HPDE6-E6E7 (cell line): ENCODE results near the gene ARF1.

ENCODE experiments used
- DNase-seq: peaks from one replicate; pipeline ENCODE4 v3.0.0; 2011; ENCODE audit warnings: missing footprints; ENCODE audit errors: extremely low spot score

ARF1 gene

GRCh38 chr1:228082214-228082917, at the start of gene ARF1:
ARF1 (plus strand) TSS chr1:228082708; CDS start chr1:228097115, 14,407 bp downstream.
- peak; percentile 89 for DNase-seq

DNA sequence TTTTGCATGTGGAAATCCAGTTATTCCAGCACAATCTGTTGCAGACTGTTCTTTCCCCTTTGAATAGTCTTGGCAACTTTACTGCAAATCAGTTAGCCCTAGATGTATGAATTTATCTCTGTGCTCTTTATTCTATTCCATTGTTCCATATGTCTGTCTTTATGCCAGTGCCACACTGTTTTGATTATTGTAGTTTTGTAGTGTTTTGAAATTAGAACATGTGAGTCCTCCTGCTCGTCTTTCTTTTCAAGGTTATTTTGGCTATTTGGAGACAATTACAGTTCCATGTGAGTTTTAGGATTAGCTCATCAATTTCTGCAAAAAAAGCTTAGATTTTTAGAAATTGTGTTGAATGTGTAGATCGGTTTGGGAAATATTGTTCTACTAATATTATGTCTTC, 49.1 kb upstream of the ARF1 start:
- no peak for DNase-seq

- DNase-seq, result no peak
These were observed 47.3 kb upstream of the ARF1 start for GRCh38 chr1:228034954-228035837.

- DNase-seq, result no peak
These were observed 46.7 kb upstream of the ARF1 start for GRCh38 chr1:228035844-228036243.

DNA sequence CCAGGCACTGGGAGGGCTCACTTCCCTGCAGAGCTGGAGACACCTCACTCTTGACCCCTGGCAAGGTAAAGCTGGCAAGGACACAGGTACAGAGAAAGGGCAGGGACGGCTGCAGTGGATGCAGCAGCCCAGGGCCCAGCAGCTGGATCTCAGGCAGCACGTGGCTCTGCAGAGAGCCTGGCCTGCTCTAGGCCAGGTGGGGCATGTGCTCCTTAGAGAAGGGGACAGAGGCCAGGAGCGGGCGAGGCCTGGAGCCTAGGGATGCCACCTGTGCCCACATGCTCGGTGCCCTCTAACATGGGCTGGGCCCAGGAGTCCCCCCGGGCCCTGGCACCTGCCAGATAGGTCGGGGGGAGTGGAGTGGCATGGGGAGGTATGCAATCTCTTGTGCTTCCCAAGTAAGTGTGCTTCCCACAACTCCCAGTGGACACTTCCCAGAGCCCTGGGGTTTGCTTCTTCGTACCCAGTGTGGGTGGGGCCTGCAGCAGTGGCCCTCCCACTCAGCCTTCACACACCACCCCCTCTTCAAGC, 45.7 kb upstream of the ARF1 start:
- DNase-seq, result no peak

DNA sequence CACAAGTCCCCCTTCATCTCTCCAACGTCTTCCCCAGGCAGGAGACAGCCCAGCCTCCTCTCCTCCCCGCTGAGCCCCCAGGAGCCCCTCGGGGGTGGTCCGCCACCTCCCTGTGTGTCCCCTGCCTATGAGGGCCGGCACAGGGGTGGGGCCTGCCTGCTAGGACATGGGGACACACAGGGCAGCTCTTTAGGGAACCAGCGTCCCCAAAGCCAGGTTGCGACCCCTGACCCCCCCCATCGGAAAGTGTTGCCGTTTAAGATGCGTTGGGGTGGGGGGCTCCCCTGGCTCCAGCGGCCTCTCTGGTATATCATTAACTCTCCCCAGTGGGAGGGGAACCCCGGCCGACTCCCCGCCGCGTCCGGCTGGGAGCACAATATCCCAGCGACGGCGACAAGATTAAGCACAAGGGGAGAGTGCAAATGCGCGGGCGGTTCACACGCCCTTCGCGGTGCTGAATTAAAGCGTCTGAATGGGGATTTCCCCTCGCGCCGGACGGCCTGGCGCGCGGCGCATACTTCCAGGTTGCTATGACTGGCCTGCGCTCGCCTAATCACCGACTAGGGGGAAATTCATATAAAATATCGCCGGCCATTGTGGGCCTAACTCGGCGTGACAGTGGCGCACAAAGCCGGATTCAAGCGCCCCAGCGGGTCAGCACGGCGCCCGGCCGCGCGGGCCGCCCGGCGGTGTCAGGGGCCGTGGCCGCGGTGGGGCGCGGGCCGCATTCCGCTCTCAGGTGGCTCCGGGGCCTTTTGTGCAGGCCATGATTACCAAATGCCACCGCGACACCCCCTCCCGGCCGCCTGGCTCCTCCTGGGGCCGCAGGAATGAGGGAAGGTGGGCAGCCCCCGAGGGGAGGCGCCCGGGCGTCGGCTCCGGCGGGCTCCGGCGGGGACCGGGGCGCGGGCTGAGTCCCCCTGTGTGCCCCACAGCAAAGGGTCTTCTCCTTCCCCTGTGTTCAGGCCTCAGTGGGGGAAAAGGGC, 44.8 kb upstream of the ARF1 start:
- no peak for DNase-seq

- no peak for DNase-seq
These were observed 44.0 kb upstream of the ARF1 start for GRCh38 chr1:228038387-228039005.

- DNase-seq, result no peak
These were observed 43.3 kb upstream of the ARF1 start for GRCh38 chr1:228039006-228039903.

DNA sequence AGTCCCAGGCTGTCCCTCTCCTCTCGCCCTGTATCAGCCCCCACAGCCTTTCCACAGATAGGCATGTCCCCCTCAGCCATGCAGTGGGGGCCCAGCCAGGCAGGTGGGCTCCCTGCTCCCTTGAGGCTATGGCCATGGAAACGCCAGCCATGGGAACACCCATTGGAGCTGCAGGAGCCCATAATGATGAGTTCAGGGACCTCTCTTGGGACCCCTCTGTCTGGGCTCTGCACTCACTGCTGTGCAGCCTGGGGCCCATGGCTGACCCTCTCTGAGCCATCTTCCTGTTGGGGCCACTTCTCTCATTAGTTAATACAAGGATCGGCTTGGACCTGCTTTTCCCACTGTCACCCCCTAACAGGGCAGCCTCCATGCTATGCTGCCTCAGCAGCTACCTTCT, 42.5 kb upstream of the ARF1 start:
- no peak for DNase-seq

GRCh38 chr1:228041316-228041715, 41.2 kb upstream of the ARF1 start:
- no peak for DNase-seq

- DNase-seq, result no peak
These were observed 40.0 kb upstream of the ARF1 start for GRCh38 chr1:228042508-228042907.

DNA sequence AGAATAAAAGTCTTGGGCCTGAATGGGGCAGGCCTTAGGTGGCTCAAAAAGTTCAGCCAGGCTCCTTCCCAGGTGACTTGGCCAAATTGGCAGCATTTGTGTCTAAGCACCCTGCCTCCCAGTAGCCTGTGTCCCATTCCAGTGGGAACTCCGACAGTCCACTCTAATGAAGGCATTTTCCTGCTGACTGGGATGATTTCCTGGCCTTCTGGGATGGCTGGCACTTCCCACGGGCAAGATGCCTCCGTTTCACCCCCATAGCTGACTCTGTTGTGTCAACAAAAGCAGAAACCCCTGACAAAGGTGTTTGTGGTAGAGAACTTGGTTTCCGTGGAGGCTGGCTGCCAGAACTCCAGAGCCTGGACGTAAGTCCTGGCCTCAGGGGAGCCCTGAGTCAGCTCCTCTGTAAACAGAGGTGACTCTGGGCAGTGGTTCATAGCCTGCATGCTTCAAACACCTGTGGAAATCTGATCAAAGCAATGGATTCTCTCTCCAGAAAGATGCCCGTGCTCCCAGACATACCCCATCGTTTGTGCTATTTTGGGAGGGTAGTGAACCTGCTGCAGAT, 39.1 kb upstream of the ARF1 start:
- peak; percentile 91 for DNase-seq

DNA sequence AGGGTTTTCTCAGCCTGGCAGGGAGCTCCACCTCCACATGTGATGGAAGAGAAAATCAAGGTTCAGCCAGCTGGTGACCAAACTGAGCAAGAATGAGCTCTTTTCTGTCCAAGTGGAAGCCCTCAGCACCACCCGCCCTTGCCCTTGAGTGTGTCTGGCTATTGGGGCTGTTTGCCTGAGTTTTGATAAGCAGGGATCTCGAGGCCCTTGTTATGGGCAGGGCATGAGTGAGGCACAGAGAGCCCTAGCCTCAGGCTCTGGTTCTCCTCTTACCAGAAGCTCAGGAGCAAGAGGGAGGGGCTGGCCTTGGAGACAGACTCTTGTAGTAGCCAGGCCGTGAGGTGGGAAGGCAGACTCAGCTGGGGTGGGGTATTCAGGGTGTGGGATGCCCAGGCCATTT, 37.5 kb upstream of the ARF1 start:
- DNase-seq, result no peak

DNA sequence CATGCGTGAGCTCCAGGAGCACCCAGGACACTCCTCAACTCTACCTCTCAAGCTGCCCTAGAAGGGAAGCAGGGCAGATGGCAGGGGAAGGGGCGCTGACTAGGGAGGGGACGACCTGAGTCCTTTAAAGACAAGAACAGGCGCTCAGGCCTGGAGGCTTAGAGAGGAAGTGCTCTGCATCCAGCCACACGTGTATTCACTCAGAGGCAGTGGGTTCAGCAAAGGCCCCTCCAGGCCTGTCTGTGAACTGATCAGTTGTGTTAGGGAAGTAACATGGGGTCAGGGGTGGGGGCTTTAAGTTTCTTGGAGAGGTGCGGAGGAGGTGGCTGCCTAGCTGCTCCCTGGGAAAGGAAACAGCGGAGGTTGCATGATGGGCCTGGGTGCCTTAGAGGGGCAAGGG, 37.1 kb upstream of the ARF1 start:
- DNase-seq, result no peak

- DNase-seq, result peak; percentile 57
These were observed 36.6 kb upstream of the ARF1 start for GRCh38 chr1:228045871-228046270.

DNA sequence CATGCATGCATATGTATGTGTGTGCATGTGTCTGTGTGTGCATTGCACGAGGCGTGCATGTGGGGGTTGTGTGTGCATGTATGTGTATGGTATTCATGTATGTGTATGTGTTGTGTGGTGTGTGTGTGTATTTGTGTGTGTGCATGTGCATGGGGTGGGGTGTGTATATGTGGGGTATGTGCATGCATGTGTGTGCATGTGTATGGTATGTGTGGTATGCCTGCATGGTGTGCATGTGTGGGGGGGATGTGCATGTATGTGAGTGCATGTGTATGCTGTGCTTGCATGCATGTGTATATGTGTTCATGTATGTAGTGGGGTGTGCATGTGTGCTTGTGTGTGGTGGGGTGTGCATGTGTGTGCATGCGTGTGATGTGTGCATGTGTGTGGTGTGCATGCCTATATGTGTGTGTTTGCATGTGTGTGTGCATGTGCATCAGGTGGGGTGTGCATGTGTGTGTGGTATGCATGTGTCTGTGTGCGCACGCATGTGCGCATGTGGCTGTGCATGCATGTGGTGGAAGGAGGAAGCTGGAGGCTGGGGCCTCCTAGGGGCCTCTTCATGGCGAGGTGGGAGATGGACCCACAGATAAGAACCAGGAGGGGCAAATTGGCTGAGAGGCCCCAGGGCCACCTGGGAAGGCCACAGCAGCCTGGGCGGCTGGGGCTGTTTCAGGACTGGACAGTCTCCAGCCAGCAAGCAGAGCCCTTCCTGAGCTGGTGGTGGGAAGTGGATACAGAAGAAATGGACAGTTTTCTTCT, 35.9 kb upstream of the ARF1 start:
- no peak for DNase-seq

GRCh38 chr1:228047183-228047466, 35.4 kb upstream of the ARF1 start:
- DNase-seq, result no peak

- no peak for DNase-seq
These were observed 34.4 kb upstream of the ARF1 start for GRCh38 chr1:228048120-228048519.

GRCh38 chr1:228048659-228049298, 33.7 kb upstream of the ARF1 start:
- no peak for DNase-seq
